K562 (cell line): ENCODE data around the gene ZNF493. TPM values are rescaled to one million over a fixed set of nuclear protein-coding genes. Genes with fewer than 3 reads are reported as not detected.

Experiments
- ATAC-seq: fragments of 200-7000 bp; cut with Tn5 transposase; 3 replicates; pipeline ENCODE4 v1.9.1; 2020; ENCODE audit warnings: moderate library complexity
- BruUV-seq: library from RNA; stranded (reverse); fragments of 400-500 nt; replicated peaks from 2 replicates; lab custom pipeline; 2021; lab: Mats Ljungman, UMichigan
- CTCF ChIA-PET: fragments of 300-600 bp; formaldehyde crosslinking; extraction: SDS; loops from one replicate; lab custom pipeline; 2021; ENCODE audit warnings: low intra/inter-chr PET ratio; lab: Yijun Ruan, JAX
- POLR2A ChIA-PET: fragments of 300-600, 350-650 bp; sonication (Branson Sonifier 250); formaldehyde crosslinking; extraction: SDS; loops from one replicate; lab custom pipeline; 2021; ENCODE audit warnings: antibody characterized with exemption, inconsistent platforms; lab: Yijun Ruan, JAX
- DNase-seq, 4 experiments: peaks; one replicate each; pipeline versions ENCODE4 v3.0.0 to v3.0.0-alpha.2; 2011 to 2018; ENCODE audit warnings: low spot score in 3 of 4, mixed read lengths in 3 of 4; ENCODE audit errors: extremely low read depth in 1 of 4
- FAIRE-seq: peaks from 2 replicates; lab custom pipeline; 2011; peaks lifted over from hg19 to GRCh38; lab: Jason Lieb, UNC
- H2AFZ ChIP-seq: 2 replicates; pipeline ENCODE4 v1.6.0; 2011; ENCODE audit warnings: low read depth, low read length, control low read depth, inconsistent platforms
- H3K27ac ChIP-seq: fragments of 200-600 bp; 3 replicates; pipeline ENCODE4 v1.8.0; 2011; ENCODE audit warnings: low read depth, mild to moderate bottlenecking, control low read depth, inconsistent platforms, low read length, moderate library complexity, mixed read lengths; ENCODE audit errors: extremely low read depth
- H3K27me3 ChIP-seq, 2 experiments: fragments of 300-600 bp in 1 of 2; 2 replicates in 1 of 2; 3 replicates in 1 of 2; pipeline versions ENCODE4 v1.6.0 to v1.8.0; 2011; ENCODE audit warnings: inconsistent platforms in 2 of 2, low read length in 2 of 2, mild to moderate bottlenecking in 1 of 2, mixed read lengths in 1 of 2, moderate library complexity in 1 of 2; ENCODE audit not compliant: control insufficient read depth in 2 of 2, insufficient read depth in 2 of 2
- H3K36me3 ChIP-seq: fragments of 300-600 bp; 3 replicates; pipeline ENCODE4 v1.8.0; 2011; ENCODE audit warnings: mild to moderate bottlenecking, low read length, inconsistent platforms; ENCODE audit not compliant: control insufficient read depth, insufficient read depth
- H3K4me1 ChIP-seq, 2 experiments: fragments of 200-600 bp in 1 of 2; replicated peaks in 1 of 2; 2 replicates in 1 of 2; 3 replicates in 1 of 2; pipeline versions ENCODE4 v1.5.1 to v1.8.0; 2011; ENCODE audit warnings: inconsistent platforms in 2 of 2, low read length in 2 of 2, mild to moderate bottlenecking in 1 of 2, mixed read lengths in 1 of 2, moderate library complexity in 1 of 2; ENCODE audit not compliant: control insufficient read depth in 2 of 2, insufficient read depth in 2 of 2
- H3K4me2 ChIP-seq: 2 replicates; pipeline ENCODE4 v1.6.1; 2011; ENCODE audit warnings: low read length, control low read depth, inconsistent platforms, mixed read lengths; ENCODE audit not compliant: insufficient read depth
- H3K4me3 ChIP-seq: fragments of 200-600 bp; sonication (generic), shearing (Covaris generic); 2 replicates; pipeline ENCODE4 v1.5.1; 2016; ENCODE audit warnings: control low read depth, inconsistent platforms
- H3K79me2 ChIP-seq: fragments of 200-600 bp; 3 replicates; pipeline ENCODE4 v1.8.0; 2011; ENCODE audit warnings: low read length, inconsistent platforms; ENCODE audit not compliant: control insufficient read depth, insufficient read depth
- H3K9ac ChIP-seq, 2 experiments: 2 replicates each; pipeline versions ENCODE4 v1.6.0 to v1.6.1; 2011; ENCODE audit warnings: low read depth in 2 of 2, low read length in 2 of 2, control low read depth in 1 of 2, inconsistent platforms in 1 of 2, mild to moderate bottlenecking in 1 of 2, mixed read lengths in 1 of 2; ENCODE audit not compliant: insufficient read depth in 1 of 2
- H3K9me1 ChIP-seq: one replicate; pipeline ENCODE4 v1.6.0; 2011; ENCODE audit warnings: inconsistent platforms, mild to moderate bottlenecking, low read length, moderate library complexity; ENCODE audit not compliant: control insufficient read depth, insufficient read depth
- H3K9me3 ChIP-seq: replicated peaks from 2 replicates; pipeline ENCODE4 v1.5.1; 2011; ENCODE audit warnings: low read depth, low read length, inconsistent platforms; ENCODE audit not compliant: control insufficient read depth, insufficient read depth
- H4K20me1 ChIP-seq: replicated peaks from 2 replicates; pipeline ENCODE4 v1.6.1; 2011; ENCODE audit warnings: low read length, inconsistent platforms, mixed read lengths; ENCODE audit not compliant: control insufficient read depth, insufficient read depth
- CAMTA2 ChIP-seq: fragments of 250-450 bp; sonication (Bioruptor Pico); conservative IDR thresholded peaks from 2 replicates; pipeline ENCODE4 v1.5.1; 2022
- CEBPB ChIP-seq: fragments of 450-650 bp; IDR thresholded peaks from 2 replicates; pipeline ENCODE4 v1.6.1; 2016; ENCODE audit warnings: missing genetic modification characterization, missing compliant biosample characterization
- ZBTB17 ChIP-seq: fragments of 450-650 bp; formaldehyde crosslinking; IDR thresholded peaks from 2 replicates; pipeline ENCODE4 v1.4.0; 2020; ENCODE audit warnings: mild to moderate bottlenecking
- ZNF274 ChIP-seq: IDR thresholded peaks from 2 replicates; pipeline ENCODE4 v1.6.1; 2011; ENCODE audit warnings: low read depth, mild to moderate bottlenecking, low read length, moderate library complexity, borderline replicate concordance
- ZNF707 ChIP-seq: fragments of 250-450 bp; sonication (Bioruptor Pico); conservative IDR thresholded peaks from 2 replicates; pipeline ENCODE4 v1.8.0; 2022; ENCODE audit warnings: inconsistent platforms, mild to moderate bottlenecking, moderate library complexity
- WGBS: fragments of 100-300 bp; shearing (Covaris generic); methylation state at CpG from one replicate; pipeline ENCODE4 v1.1.6; 2016; ENCODE audit warnings: low coverage, mixed read lengths; ENCODE audit not compliant: insufficient coverage; ENCODE audit errors: missing lambda C conversion rate; 5-methylcytosine and 5-hydroxymethylcytosine counted together
- in situ Hi-C: fragments of 300-500 bp; cut with MboI; formaldehyde crosslinking; loops from 4 replicates; pipeline ENCODE4 v1.15.0; 2018; ENCODE audit warnings: inconsistent platforms, mixed read lengths
- intact Hi-C: fragments of 100-400 bp; cut with micrococcal nuclease; formaldehyde crosslinking; loops from 2 replicates; pipeline ENCODE4 v1.14.2; 2022
- polyA plus RNA-seq, 8 experiments: library from polyadenylated mRNA; depleted of rRNA in 4 of 8; stranded (reverse) in 5 of 8; unstranded in 3 of 8; fragments of >200 nt; fragmentation: Nextera tagmentation in 2 of 8; fragmentation: Illumina TruSeq in 1 of 8; extraction: Ambion mirVana in 2 of 8; extraction: Trizol in 1 of 8; gene quantifications; 2 replicates each; pipeline versions ENCODE4 v1.2.1 to v1.2.3, GENCODE V29; 2011 to 2014; ENCODE audit warnings: inconsistent platforms in 1 of 8, missing spikeins in 1 of 8
- total RNA-seq, 7 experiments: library from RNA; depleted of rRNA in 6 of 7; stranded (reverse); fragments of >200 nt in 6 of 7; fragmentation: Illumina TruSeq in 2 of 7; extraction: Trizol in 2 of 7; gene quantifications; 2 replicates each; pipeline versions ENCODE4 v1.2.1 to v1.2.3, GENCODE V29; 2011 to 2021; ENCODE audit warnings: low replicate concordance in 1 of 7
- TF ChIP-seq, protein P1 (sequence below): fragments of 250-450 bp; sonication (Bioruptor Pico); IDR thresholded peaks from 2 replicates; pipeline ENCODE4 v1.5.1; 2021; ENCODE audit warnings: mild to moderate bottlenecking

Gene ZNF493
- total and polyA plus RNA-seq, 9 of the 15 experiments (the other 6 are each of a cell fraction or from before 2014, with no cell fraction given), result 5.0 to 18.6 (median 12.2) TPM

DNA sequence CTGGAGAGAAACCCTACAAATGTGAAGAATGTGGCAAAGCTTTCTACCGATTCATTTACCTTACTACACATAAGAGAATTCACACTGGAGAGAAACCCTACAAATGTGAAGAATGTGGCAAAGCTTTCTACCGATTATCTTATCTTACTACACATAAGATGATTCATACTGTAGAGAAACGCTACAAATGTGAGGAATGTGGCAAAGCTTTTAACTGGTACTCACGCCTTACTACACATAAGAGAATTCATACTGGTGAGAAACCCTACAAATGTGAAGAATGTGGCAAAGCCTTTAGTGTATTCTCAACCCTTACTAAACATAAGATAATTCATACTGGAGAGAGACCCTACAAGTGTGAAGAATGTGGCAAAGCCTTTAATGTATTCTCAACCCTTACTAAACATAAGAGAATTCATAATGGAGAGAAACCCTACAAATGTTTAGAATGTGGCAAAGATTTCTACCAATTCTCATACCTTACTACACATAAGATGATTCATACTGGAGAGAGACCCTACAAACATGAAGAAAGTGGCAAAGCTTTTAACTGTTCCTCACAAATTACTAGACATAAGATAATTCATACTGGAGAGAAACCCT, 12.9 kb upstream of the ZNF493 start:
- BruUV-seq, result no TSS peak
- Histone ChIP-seq H2AFZ (no peak overlapping the region), H4K20me1 (no peaks in the 10 kb centered on the region), H3K27ac (no peak overlapping the region), H3K9me1 (no peaks in the 10 kb centered on the region), H3K4me1 (no peaks in the 10 kb centered on the region), H3K9me3 (no peaks in the 10 kb centered on the region; the same call in 1 of the 2 replicates), H3K79me2 (no peaks in the 10 kb centered on the region), H3K4me3 (no peak overlapping the region), H3K27me3 (no peaks in the 10 kb centered on the region), H3K9ac (no peak overlapping the region), H3K36me3 (no peaks in the 10 kb centered on the region), H3K4me2 (no peak overlapping the region)
- ChIA-PET POLR2A (no interaction called here), CTCF (no interaction called here)
- in situ Hi-C loops, result no loop called here
- intact Hi-C loops, result no loop called here
- TF ChIP-seq ZNF274, result peak; percentile 85
- no peak for TF ChIP-seq ZBTB17 (CRISPR knock-in tag)
- TF ChIP-seq CAMTA2 (CRISPR knock-in tag), result no peak
- TF ChIP-seq ZNF707 (CRISPR knock-in tag), result no peak
- TF ChIP-seq, protein P1, sequence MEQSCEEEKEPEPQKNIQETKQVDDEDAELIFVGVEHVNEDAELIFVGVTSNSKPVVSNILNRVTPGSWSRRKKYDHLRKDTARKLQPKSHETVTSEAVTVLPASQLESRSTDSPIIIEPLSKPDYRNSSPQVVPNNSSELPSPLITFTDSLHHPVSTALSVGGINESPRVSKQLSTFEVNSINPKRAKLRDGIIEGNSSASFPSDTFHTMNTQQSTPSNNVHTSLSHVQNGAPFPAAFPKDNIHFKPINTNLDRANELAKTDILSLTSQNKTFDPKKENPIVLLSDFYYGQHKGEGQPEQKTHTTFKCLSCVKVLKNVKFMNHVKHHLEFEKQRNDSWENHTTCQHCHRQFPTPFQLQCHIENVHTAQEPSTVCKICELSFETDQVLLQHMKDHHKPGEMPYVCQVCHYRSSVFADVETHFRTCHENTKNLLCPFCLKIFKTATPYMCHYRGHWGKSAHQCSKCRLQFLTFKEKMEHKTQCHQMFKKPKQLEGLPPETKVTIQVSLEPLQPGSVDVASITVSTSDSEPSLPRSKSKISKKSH, result no peak
- TF ChIP-seq CEBPB (tag), result no peak
- 2% methylated on average over 4 of the region's 4 CpGs for WGBS
- ATAC-seq, result no peak
- no peak for FAIRE-seq
- DNase-seq, result no peak
